ENCODE measurements around the gene MAP3K1.

MAP3K1 gene

GRCh38 chr5:56900395-56900794, 85.0 kb downstream of the MAP3K1 start:
- H3K27me3 ChIP-seq (ENCODE audit: insufficient read depth, low read length, poor library complexity, severe bottlenecking), result no peaks in the 10 kb centered on the region
- peak overlapping the region; percentile 17 for H3K4me2 ChIP-seq (ENCODE audit: low read depth, low read length, poor library complexity, severe bottlenecking)
- H4K20me1 ChIP-seq (ENCODE audit: insufficient read depth, low read length, poor library complexity, severe bottlenecking), result no peaks in the 10 kb centered on the region
- H3K4me3 ChIP-seq (ENCODE audit: low read length, poor library complexity, severe bottlenecking), result no peak overlapping the region
- H3K9me3 ChIP-seq (ENCODE audit: insufficient read depth, low read depth, low read length), result no peaks in the 10 kb centered on the region
- no peaks in the 10 kb centered on the region for H3F3A ChIP-seq (ENCODE audit: low read depth)
- H3K36me3 ChIP-seq (ENCODE audit: insufficient read depth, low read length), result peaks cover 3% of the 10 kb centered on the region; the same call in 1 of the 2 replicates
- TF ChIP-seq EZH2phosphoT487 (IDR thresholded peaks at IDR 0.05; ENCODE audit: borderline replicate concordance), result no peak
- no peak for TF ChIP-seq CTCF (conservative IDR thresholded peaks at IDR 0.05; ENCODE audit: low read length)
- H3K9ac ChIP-seq (ENCODE audit: low read depth, low read length, poor library complexity, severe bottlenecking), result no peak overlapping the region
- no peaks in the 10 kb centered on the region for H3K9me2 ChIP-seq (replicated peaks; ENCODE audit: low read depth, low read length)
- H3K4me1 ChIP-seq (ENCODE audit: insufficient read depth, low read length, poor library complexity, severe bottlenecking), result no peaks in the 10 kb centered on the region
- no peaks in the 10 kb centered on the region for H3K79me2 ChIP-seq (ENCODE audit: insufficient read depth, low read length)
- no peak overlapping the region for H2AFZ ChIP-seq (ENCODE audit: low read length)

GRCh38 chr5:56900858-56901578, 85.7 kb downstream of the MAP3K1 start:
- no peak overlapping the region for H3K9ac ChIP-seq (ENCODE audit: low read depth, low read length, poor library complexity, severe bottlenecking)
- H3K4me2 ChIP-seq (ENCODE audit: low read depth, low read length, poor library complexity, severe bottlenecking), result peak overlapping the region; percentile 17
- H3K4me3 ChIP-seq (ENCODE audit: low read length, poor library complexity, severe bottlenecking), result no peak overlapping the region

GRCh38 chr5:56908942-56909293, 93.6 kb downstream of the MAP3K1 start:
- Histone ChIP-seq H2AFZ (ENCODE audit: low read length) (peak overlapping the region; percentile 88), H3K79me2 (ENCODE audit: insufficient read depth, low read length) (peaks cover 15% of the 10 kb centered on the region), H3F3A (ENCODE audit: low read depth) (no peaks in the 10 kb centered on the region), H3K9me3 (ENCODE audit: insufficient read depth, low read depth, low read length) (no peaks in the 10 kb centered on the region; the same call in 1 of the 2 replicates), H4K20me1 (ENCODE audit: insufficient read depth, low read length, poor library complexity, severe bottlenecking) (no peaks in the 10 kb centered on the region), H3K4me2 (ENCODE audit: low read depth, low read length, poor library complexity, severe bottlenecking) (peak overlapping the region; percentile 85), H3K9me2 (replicated peaks; ENCODE audit: low read depth, low read length) (no peaks in the 10 kb centered on the region), H3K4me1 (ENCODE audit: insufficient read depth, low read length, poor library complexity, severe bottlenecking) (peaks cover 21% of the 10 kb centered on the region), H3K36me3 (ENCODE audit: insufficient read depth, low read length) (no peaks in the 10 kb centered on the region), H3K4me3 (ENCODE audit: low read length, poor library complexity, severe bottlenecking) (peak overlapping the region; percentile 76), H3K9ac (ENCODE audit: low read depth, low read length, poor library complexity, severe bottlenecking) (peak overlapping the region; percentile 72), H3K27me3 (ENCODE audit: insufficient read depth, low read length, poor library complexity, severe bottlenecking) (no peaks in the 10 kb centered on the region)
- TF ChIP-seq EZH2phosphoT487 (IDR thresholded peaks at IDR 0.05; ENCODE audit: borderline replicate concordance), result no peak
- TF ChIP-seq CTCF (conservative IDR thresholded peaks at IDR 0.05; ENCODE audit: low read length), result no peak

More at GRCh38 chr5:56900858-56901578, 85.7 kb downstream of the MAP3K1 start:
- no peaks in the 10 kb centered on the region for H3K79me2 ChIP-seq (ENCODE audit: insufficient read depth, low read length)
- H3K4me1 ChIP-seq (ENCODE audit: insufficient read depth, low read length, poor library complexity, severe bottlenecking), result no peaks in the 10 kb centered on the region
- H3K36me3 ChIP-seq (ENCODE audit: insufficient read depth, low read length), result no peaks in the 10 kb centered on the region
- no peaks in the 10 kb centered on the region for H3K27me3 ChIP-seq (ENCODE audit: insufficient read depth, low read length, poor library complexity, severe bottlenecking)
- no peaks in the 10 kb centered on the region for H3F3A ChIP-seq (ENCODE audit: low read depth)
- no peak overlapping the region for H2AFZ ChIP-seq (ENCODE audit: low read length)
- no peaks in the 10 kb centered on the region for H4K20me1 ChIP-seq (ENCODE audit: insufficient read depth, low read length, poor library complexity, severe bottlenecking)
- no peaks in the 10 kb centered on the region for H3K9me3 ChIP-seq (ENCODE audit: insufficient read depth, low read depth, low read length)
- H3K9me2 ChIP-seq (replicated peaks; ENCODE audit: low read depth, low read length), result no peaks in the 10 kb centered on the region
- TF ChIP-seq CTCF (conservative IDR thresholded peaks at IDR 0.05; ENCODE audit: low read length), result peak; percentile 85
- TF ChIP-seq EZH2phosphoT487 (IDR thresholded peaks at IDR 0.05; ENCODE audit: borderline replicate concordance), result no peak

All from Loucy (cell line).